Regular cardiac myocyte (primary cell): ENCODE measurements around the gene SPRED1. TPM values are rescaled to one million over a fixed set of nuclear protein-coding genes. Genes with fewer than 3 reads are reported as not detected.

Experiments used
- total RNA-seq: library from RNA; depleted of rRNA; stranded (reverse); fragments of >200 nt; gene quantifications from 2 replicates; pipeline ENCODE4 v1.2.3, GENCODE V29; 2014

The SPRED1 gene
- total RNA-seq: 58.6 and 80.3 TPM in 2 replicates

DNA sequence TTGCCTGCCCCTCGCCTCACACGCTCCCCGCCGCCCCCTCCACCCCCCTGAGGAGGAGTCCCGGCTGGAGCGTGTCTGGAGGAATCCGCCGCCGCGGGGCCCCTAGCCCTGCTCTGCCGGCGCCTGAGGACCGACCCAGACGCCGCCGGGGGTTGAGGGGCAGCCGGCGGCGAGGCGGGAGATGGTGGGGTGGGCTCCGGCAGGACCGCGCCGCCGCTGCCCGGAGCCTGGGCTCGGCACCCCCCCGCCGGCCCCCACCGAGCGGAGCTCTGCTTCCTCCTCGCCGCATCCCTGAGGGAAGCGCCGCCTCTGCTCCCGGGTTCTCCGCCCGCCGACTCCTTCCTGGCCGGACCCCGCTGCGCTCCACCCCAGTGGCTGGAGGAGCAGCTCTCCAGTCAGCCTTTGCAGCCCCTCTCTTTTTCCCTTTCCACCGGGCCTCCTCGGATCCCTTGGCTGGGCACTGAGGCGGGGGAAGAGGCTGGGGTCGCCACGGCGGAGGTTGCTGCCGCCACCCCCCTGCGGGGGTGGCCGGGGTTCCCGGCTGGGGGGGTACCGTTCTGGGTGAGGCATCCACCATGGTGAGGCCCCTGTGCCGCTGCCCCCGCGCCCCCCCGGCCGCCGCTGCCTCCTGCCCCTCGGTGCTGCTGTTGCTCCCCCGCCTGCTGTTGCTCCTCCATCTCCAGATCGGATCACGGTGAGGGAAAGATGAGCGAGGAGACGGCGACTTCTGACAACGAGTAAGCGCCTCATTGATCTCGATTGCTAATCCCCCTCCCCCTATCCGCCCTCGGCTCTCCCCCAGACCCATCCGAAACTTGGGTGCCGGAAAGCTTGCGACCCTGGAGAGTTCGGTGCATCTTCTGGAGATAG lies at the start of gene SPRED1:
Gene SPRED1, plus strand, starts transcription at position 356 of the 870 bp plus-strand sequence. Its CDS starts 350 bp downstream, at position 706.

Other genes with a start within 250 kb of the SPRED1 start
- 5.4 and 6.8 TPM in 2 replicates for gene FAM98B, start 201.3 kb downstream of the SPRED1 start, total RNA-seq